GM19463 (cell line): Measurements from ENCODE around the gene LDHD.
"Not testable (repeated sequence)": the region's sequence is repeated elsewhere in the genome, so short reads cannot be mapped to it uniquely, and the experiment has no call there.

Experiments
- ATAC-seq: cut with Tn5 transposase; IDR thresholded peaks from one replicate; pipeline ENCODE4 v1.9.1; 2021; ENCODE audit warnings: mild to moderate bottlenecking, moderate library complexity; ENCODE audit not compliant: unreplicated experiment

LDHD gene

DNA sequence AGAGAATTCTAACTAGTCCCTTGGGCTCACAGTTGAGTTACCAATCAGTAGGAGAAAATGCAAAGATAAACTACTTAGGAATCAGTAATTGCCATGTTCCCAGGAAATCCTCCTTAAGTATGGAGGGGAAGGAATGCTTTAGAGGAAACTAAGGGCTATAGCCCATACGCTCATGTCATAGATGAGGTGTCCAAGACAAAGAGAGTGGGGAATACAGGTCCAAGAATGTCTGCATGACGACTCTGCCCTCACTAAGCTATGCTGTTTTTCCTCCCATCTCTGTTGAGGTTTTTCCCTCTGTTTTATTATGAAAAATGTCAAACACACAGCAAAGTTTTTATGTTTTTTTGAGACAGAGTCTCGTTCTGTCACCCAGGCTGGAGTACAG is 16.0 kb downstream of the LDHD start:
- ATAC-seq, result no peak

DNA sequence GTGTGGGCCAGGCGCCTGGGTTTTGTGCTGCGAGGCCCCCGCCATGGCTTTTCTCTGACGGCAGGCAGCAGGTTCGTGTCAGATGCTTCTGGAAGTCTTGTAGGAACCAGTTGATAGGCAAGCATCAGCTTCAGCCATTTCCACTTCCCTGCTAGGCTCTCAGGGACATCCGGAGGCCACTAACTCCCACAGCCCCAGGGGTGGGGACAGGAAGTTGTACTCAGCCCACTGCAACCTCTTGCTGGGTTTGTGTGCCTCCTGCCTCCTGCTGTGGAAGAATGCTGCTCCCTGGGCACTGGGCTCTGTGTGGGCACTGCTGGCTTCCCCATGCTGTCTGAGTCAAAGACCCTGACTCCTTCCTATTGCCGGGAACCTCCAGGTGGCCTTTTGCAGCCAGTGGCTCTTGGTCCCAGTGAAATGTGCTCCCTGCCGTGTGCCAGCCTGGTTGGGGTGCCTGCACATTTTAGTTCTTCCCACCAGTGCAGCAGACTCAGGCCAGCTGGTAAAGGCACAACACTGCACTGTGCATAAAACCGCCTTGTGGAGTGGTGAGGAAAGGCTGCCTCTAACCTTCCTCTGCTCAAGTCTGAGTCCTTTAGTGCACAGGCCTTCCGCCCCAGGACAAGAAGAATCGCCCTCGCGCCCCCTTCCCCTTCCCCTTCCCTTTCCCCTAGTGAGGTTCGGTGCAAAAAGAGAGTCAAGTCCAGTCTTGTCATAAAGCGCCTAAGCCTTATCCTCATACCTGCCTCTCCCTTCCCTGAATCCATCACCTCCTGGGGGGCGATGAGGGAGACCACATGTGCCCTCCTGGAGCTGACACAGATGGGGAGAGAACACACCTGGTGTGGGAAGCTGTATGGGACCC is 16.6 kb downstream of the LDHD start:
- peak; percentile 71 for ATAC-seq

DNA sequence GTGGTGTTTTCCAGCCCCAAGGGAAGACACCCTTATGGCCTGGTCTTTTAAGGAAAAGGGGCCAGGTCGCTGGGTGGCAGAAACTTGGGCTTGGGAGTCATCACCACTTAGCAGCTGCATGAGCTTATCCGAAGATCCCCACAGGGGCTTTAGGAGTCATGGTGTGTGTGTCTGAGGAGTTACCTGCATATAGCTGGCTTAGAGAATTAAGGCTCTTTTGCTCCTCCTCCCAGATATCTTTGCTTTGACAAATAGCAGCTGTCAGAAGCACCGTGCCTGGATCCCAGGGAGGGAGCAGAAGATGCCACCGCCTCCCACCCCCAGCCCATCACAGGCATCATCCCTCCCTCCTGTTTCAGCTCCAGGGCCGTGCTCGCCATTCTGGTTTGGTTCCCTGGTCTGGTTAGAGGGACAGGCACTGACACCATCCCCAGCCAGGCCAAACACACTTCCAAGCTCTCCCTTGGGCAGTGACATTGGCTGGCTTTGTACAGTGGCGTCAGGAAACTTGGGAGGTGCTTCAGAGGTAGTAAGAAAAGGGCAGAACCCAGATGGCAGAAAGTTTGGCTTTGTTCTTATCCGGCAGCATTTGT is 17.4 kb downstream of the LDHD start:
- no peak for ATAC-seq

DNA sequence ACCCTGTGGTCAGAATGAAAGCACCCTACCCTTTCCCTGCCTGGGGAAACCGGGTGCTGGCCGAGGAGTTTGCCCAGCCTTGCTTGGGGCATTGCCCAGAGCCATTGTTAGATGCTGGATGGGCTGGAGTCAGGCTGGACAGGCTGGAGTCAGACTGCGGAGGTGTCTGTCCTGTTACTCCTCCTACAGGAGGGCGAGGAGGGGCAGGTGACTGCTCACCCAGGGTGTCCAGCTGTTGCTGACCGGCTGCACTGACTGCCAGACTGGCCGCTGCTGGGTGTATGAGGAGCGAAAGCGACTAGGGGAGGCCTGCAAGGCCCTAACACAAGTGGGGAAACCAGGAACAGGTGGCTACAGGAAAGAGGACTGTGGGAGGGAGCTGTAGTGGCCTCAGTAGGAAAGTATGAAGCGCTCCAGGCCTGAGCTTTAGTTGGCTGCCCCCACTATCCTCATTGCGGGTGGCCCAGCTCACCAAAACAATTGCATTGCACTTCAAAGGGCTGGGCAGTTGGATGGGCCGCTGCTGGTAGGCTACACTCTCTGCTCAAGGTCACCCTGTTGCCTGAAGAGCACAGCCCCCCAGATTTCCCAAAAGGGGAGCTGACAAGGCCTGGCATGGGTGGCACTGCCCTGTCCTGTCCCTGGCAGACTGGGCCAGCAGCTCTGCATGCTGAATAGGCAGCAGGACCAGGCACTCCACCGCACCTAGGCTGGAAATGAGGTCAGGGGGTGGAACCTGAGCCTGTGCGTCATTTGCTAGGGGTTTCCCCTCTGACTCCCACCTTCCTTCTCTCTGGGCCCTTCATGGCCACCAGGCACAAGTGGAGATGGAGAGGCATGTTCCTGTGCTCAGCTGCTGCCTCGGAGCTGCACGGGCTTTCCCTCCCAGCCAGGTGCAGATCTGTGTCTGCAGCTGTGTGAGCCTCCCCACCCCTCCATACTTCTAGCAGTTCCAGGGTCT is 18.4 kb downstream of the LDHD start:
- ATAC-seq, result peak; percentile 53

DNA sequence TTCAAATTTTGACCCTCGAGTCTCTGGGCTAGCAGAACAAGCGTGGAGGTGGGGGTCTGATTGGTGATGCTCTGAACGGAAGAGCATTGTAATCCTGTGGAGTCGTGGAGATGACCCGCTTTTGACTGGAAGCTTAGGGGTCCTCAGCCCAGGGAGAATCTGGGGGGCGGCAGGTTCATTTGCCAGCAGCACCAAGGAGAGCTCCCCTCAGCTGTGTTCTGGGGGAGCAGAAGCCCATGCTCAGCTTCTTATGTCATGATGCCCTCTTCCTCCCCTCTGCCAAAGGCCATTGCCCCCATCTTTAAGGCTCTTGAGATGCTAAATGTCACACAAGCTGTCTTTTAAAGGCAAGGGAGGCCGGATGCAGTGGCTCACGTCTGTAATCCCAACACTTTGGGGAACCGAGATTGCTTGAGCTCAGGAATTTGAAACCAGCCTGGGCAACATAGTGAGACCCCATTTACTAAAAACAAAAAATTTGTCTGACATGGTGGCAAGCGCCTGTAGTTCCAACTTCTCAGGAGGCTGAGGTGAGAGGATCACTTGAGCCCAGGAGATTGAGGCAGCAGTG is 19.3 kb downstream of the LDHD start:
- no peak for ATAC-seq

DNA sequence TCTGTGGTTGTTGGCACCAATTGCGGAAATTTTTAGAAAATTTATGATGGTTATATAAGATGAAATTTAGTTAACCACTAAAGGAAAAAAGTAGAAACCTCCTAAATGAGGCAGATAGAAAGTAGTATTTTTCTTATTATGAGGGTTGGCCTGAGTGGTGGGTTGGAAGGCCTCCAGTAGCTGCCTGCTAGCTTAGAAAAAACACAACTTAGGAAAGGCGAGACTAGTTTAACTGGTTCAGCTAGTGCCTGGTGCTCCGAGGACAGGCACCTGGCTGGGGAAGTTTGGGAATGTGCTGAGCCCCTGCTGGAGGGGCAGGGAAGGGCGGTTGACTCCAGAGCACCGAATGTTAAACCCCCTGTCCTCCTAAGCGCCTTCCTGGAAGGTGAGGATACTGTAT is 19.9 kb downstream of the LDHD start:
- no peak for ATAC-seq

DNA sequence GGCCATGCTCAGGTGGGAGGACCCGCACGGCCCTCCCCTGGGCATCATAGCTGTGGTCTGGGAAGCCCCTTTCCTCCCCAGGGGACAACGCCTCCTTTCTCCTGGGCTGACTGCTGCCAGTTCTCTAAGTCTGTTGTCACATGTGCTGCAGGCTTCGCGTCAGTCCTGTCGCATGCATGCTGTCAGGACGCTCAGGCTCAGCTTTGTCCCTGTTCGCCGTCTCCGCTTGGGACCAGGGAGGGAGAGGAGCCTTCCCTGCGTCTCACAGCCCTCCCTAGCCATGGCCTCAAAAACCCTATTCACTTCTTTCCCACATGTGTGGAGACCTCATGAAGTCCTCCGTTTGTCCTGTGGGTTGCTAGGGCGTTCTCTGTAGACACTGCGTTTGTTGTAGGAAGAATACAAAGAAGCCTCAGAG is 21.4 kb downstream of the LDHD start:
- ATAC-seq, result no peak

DNA sequence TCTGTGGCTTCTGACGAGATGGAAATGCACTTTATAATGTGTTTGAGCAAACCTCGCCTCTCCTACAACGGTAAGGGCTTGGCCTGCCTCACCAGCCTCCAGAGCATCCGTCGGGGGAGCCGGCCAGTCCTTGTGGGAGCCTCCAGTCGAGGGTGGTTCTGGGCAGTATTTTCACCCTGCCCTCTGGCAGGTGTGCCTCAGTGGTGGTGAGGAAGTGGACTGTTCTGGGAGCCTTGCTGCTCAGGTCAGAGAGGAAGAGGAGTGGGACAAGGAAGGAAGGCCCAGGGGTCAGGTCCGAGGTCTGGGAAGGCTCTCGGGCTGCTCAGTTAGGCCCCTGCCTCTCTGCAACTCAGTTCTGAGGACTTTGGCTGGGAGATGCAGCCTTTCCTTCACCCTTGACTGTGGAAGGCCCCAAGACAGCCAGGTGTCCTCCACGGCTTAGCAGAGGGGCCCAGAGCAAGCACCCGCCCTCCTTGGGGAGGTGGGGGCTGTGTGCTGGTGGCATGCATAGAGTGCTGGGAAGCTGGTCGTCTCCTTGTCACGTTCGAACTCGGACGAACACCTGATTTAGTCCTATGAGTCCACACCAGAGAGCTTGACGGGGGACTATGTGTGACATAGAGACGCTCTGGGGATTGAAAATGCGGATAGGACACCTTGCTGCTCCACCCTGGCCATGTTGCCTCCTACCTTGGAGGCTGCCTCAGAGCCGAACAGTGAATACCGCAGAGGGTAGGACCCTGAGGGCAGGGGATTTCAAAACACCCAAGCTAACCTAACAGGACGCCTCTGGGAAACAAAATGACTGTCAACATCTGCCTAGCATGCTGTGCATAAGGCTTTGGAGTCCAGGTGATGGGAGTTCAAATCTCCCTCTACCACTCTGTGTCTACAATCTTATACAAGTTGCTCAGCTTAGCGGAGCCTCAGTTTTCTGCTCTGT is 22.7 kb downstream of the LDHD start:
- ATAC-seq, result no peak

DNA sequence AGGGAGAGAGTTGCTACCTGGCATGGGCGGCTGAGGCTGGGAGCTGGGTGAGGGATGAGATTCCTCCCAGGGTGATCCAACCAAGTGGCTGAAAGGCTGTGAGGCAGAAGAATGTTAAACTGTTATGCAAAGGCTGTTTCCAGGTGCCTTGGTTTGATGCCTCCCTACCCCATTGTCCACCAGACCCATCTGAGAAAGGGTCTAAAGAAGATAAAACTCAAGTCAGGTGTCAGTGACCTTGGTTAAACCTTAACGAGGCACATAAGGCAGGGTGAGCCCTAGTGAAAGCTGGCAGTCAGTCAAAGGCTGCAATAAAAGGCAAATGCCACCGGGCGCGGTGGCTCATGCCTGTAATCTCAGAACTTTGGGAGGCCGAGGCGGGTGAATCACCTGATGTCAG is 23.8 kb downstream of the LDHD start:
- ATAC-seq, result no peak

DNA sequence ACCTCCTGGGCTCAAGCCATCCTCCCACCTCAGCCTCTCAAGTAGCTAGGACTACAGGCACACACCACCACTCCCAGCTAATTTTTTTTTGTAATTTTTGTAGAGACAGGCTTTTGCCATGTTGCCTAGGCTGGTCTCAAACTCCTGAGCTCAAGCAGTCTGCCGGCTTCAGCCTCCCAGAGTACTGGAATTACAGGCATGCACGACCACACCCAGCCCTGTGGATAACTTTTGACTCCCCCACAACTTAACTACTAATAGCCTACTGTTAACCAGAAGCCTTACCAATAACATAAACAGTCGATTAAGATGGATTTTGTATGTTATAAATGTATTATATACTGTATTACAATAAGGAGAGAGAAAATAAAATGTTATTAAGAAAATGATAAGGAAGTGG is 25.0 kb downstream of the LDHD start:
- ATAC-seq, result not testable (repeated sequence)

DNA sequence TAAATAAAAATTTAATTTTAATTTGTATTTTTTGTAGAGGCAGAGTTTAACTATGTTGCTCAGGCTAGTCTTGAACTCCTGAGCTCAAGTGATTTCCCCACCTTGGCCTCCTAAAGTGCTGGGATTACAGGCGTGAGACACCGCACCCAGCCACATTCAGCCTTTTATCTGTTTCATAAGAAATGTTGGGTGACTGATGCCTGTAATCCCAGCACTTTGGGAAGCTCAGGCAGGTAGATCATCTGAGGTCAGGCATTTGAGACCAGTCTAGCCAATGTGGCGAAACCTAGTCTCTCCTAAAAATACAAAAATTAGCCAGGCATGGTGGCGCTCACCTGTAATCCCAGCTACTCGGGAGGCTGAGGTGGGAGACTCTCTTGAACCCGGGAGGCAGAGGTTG is 25.7 kb downstream of the LDHD start:
- not testable (repeated sequence) for ATAC-seq

DNA sequence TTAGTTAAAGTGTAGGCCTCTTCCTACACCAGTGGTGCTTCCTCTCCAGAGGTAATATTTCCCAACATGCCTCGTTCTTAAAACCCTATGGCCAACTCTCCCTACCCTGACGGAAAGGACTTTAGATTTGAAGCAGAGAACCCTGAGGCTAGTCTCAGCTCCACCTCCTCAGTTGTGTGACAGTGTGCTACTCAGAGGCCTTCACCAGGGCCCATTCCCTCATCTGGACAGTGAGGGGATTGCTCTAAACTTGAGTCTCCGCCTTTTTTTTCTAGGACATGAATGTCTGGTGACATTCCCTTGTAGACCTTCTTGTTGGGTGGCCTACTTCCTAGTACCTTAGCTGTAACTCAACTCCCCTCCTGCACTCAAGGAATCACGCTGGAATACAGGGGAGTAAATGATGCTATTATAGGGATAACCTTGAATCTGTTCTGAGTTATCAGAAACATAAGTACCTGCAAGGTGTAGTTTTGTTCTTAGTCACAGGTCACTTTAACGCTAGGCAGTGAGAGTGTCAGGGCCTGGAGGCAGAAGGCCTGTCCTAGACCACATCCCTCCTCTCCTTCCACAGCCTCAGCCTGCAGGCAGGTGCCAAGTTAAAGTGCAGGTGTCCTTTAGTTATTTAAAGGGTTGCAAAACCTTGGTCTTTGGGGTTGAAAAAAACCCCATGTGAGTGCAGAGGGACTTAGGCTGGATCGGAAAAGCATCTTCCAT is 26.9 kb downstream of the LDHD start:
- peak; percentile 46 for ATAC-seq

DNA sequence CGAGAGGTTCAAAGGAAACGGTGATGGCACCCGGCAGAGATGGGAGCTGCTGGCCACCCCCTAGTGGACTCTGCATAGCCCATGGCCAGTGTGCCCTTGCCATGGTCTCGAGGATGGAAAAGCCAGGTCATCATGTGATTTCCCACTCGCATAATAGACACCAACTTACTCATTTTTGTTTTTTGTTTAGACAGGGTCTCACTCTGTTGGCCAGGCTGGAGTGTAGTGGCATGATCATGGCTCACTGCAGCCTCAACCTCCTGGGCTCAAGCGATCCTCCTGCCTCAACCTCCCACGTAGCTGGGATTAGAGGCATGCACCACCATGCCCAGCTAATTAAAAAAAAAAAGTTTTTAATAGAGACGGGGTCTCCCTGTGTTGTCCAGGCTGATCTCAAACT is 27.6 kb downstream of the LDHD start:
- no peak for ATAC-seq

DNA sequence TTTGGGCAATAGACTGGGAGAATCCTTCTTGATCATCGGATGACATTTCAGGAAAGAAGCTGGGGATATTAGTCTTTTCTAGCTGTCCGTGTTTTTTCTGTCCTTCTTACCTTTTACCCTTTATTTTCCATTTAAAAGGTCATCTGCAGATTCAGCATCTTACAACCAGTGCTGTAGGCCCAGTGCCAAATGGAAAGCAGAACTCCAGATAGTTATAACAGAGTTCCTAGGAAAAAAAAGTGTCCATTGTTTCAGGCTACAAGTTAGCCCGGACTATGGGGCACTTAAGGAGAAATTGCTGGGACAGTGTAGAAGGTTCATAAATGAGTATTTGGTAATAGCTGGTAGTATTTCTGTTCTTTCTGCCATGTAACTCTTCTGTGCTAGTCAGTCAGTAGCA is 28.4 kb downstream of the LDHD start:
- no peak for ATAC-seq

DNA sequence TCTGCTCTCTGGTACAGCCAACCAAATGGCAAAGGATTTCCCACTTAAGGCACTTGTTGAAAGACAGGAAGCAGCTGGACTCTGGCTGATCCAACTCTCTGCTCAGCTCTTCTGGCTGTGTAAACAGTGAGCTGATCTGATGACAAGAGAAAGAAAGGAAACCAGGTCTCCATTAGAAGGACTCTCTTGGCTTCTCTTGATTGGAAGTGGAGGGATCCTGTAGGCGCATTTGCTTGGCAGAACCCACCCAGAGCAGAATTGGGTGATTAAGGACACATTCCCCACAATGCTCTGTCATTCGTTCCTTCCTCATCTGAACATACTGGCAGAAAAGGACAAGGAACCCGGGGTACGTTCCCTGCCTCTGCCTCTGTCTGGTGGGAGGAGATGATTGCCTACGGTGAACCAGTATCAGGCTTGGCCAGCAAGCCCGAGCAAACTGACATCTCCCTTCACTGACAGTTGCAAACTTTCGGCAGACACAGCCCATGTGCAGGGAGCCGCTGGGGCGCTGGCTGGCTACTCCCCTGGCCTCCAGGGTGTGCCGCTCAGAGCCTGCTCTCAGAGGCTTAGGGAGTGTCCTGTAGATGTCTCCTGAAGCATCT is 29.1 kb downstream of the LDHD start:
- no peak for ATAC-seq

DNA sequence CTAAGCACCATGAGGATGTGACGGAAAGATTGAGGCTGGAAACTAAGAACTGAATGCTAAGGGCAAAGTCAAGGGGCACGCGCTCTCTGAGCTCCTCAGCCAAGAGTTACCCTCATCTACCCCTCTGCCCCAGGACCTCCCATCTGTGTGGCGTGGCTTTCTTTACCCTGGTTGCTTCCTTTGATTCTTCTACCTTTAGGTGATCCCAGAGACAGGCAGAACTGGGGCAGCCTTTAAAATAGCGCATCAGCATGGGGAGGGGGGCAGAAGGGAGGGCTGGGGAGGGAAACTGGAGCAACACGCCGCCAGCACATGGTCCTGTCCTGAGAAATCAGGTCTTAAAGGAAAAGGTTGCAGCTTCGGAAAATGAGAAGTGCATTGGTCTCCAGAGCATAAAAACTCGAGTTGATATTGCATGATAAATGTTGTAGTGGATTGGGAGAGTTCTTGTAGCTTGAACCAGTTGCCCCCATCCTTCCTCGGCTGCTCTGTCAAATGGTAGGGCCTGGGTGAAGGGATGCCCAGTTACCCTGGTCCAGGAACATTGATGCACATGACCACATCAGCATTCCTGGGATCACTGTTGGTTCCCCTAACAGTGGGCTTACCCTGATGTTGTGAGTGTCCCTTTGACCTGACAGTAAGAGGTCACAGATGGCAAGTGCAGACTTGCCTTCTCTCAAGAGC is 29.7 kb downstream of the LDHD start:
- no peak for ATAC-seq

DNA sequence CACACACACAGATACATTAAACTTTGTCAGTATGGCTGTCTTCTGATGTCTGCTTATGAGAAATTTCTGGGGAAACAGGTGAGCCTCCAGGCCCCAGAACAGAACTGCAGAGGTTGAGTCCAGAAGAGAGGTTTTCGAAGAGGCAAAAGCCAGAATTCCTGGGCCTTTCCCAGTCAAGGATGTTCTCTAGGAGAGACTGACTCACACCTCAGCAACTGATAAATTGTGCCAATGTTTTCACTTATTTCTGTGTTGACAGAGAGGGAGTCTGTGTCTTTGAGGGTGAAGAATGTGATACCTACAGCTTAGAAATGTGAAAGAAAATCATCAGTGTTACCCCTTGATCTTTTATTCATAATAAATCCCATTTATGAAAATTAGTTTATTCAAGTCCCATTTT is 30.3 kb downstream of the LDHD start:
- no peak for ATAC-seq

DNA sequence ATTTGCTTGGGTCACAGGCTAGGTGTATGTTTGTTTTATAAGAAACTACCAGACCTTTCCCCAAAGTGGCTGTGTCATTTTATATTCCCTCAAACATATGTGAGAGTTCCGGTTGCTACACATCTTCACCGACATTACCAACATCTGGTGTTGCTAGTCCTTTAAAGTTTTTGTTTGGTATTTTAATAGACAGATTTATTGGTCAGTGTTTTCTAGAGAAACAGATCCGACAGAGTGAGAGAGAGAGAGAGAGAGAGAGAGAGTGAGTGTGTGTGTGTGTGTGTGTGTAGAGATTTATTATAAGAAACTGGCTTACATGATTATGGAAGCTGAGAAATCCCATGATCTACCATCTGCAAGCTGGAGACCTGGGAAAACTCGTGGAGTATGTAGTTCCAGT is 31.0 kb downstream of the LDHD start:
- no peak for ATAC-seq
